ENCODE data around the gene POFUT1.

POFUT1 gene

GRCh38 chr20:32158351-32158750 is 49.3 kb upstream of the POFUT1 start:
- H3K36me3 ChIP-seq (ENCODE audit: control insufficient read depth in 2 of 2, insufficient read depth in 1 of 2, low read length in 2 of 2): peaks cover 8 to 79% of the 10 kb centered on the region in 2 experiments; a peak in 2 of 3 replicates
- ChIA-PET CTCF (interaction anchor here (1.0 to 1.2 kb wide), 2 partner anchors 48 to 290 kb away, joined by 3 read pairs; no protein-coding TSS in a partner anchor), POLR2A (no interaction called here)
- no peaks in the 10 kb centered on the region for H3K4me1 ChIP-seq (ENCODE audit: control insufficient read depth, insufficient read depth, low read length)
- no peaks in the 10 kb centered on the region for H3K9me3 ChIP-seq (ENCODE audit: control insufficient read depth, insufficient read depth, low read depth, low read length)
- TF ChIP-seq ZSCAN23 (tag by site-specific recombination; IDR thresholded peaks at IDR 0.05): no peak
- no peak for TF ChIP-seq ZNF837 (tag by site-specific recombination; IDR thresholded peaks at IDR 0.05)
- TF ChIP-seq ZBTB10 (tag by site-specific recombination; IDR thresholded peaks at IDR 0.05): no peak
- TF ChIP-seq ZNF391 (tag by site-specific recombination; IDR thresholded peaks at IDR 0.05; ENCODE audit: borderline replicate concordance, low read depth): no peak
- TF ChIP-seq ZNF19 (tag by site-specific recombination; IDR thresholded peaks at IDR 0.05; ENCODE audit: low read depth): no peak
- TF ChIP-seq ZNF132 (tag by site-specific recombination; IDR thresholded peaks at IDR 0.05; ENCODE audit: borderline replicate concordance): no peak
- no peak overlapping the region for H3K27ac ChIP-seq (ENCODE audit: extremely low read depth, low read depth, low read length)
- no peak overlapping the region for H3K4me3 ChIP-seq (ENCODE audit: low read depth, low read length)

GRCh38 chr20:32158943-32159660 is 48.6 kb upstream of the POFUT1 start:
- ChIA-PET CTCF (interaction anchor here (0.6 kb wide), 1 partner anchor 24 kb away, joined by 5 read pairs; no protein-coding TSS in a partner anchor), POLR2A (no interaction called here)
- peaks cover 8 to 72% of the 10 kb centered on the region in 2 experiments; a peak in 2 of 3 replicates for H3K36me3 ChIP-seq (ENCODE audit: control insufficient read depth in 2 of 2, insufficient read depth in 1 of 2, low read length in 2 of 2)
- H3K27ac ChIP-seq (ENCODE audit: extremely low read depth, low read depth, low read length): no peak overlapping the region
- no peak overlapping the region for H3K4me3 ChIP-seq (ENCODE audit: low read depth, low read length)
- no peaks in the 10 kb centered on the region for H3K9me3 ChIP-seq (ENCODE audit: control insufficient read depth, insufficient read depth, low read depth, low read length)
- H3K4me1 ChIP-seq (ENCODE audit: control insufficient read depth, insufficient read depth, low read length): no peaks in the 10 kb centered on the region
- TF ChIP-seq ZNF664 (tag by site-specific recombination; IDR thresholded peaks at IDR 0.05) (peak; percentile 80), ZNF580 (tag by site-specific recombination; IDR thresholded peaks at IDR 0.05) (no peak)

- ChIA-PET CTCF (interaction anchor here (0.6 kb wide), 1 partner anchor 25 kb away, joined by 5 read pairs; no protein-coding TSS in a partner anchor), POLR2A (no interaction called here)
- H3K36me3 ChIP-seq (ENCODE audit: control insufficient read depth in 2 of 2, insufficient read depth in 1 of 2, low read length in 2 of 2): peaks cover 11 to 75% of the 10 kb centered on the region in 2 experiments; a peak in 2 of 3 replicates
- no peaks in the 10 kb centered on the region for H3K4me1 ChIP-seq (ENCODE audit: control insufficient read depth, insufficient read depth, low read length)
- TF ChIP-seq ZNF777 (tag by site-specific recombination; IDR thresholded peaks at IDR 0.05; ENCODE audit: borderline replicate concordance) (no peak), HIC1 (tag by site-specific recombination; IDR thresholded peaks at IDR 0.05) (no peak), ZNF140 (tag by site-specific recombination; IDR thresholded peaks at IDR 0.05) (no peak), ZSCAN18 (tag by site-specific recombination; IDR thresholded peaks at IDR 0.05) (no peak), ZNF341 (tag by site-specific recombination; IDR thresholded peaks at IDR 0.05; ENCODE audit: low read depth) (no peak), ZBTB7A (tag by site-specific recombination; IDR thresholded peaks at IDR 0.05; ENCODE audit: low read depth) (no peak), ZNF121 (tag by site-specific recombination; IDR thresholded peaks at IDR 0.05) (no peak)
- no peaks in the 10 kb centered on the region for H3K9me3 ChIP-seq (ENCODE audit: control insufficient read depth, insufficient read depth, low read depth, low read length)
- no peak overlapping the region for H3K4me3 ChIP-seq (ENCODE audit: low read depth, low read length)
- H3K27ac ChIP-seq (ENCODE audit: extremely low read depth, low read depth, low read length): no peak overlapping the region
These were observed 47.9 kb upstream of the POFUT1 start for GRCh38 chr20:32159766-32160221.
